Panc1 (cell line): ENCODE results near the gene EPHB6. TPM values are rescaled to one million over a fixed set of nuclear protein-coding genes. Genes with fewer than 3 reads are reported as not detected.

Experiments
- ATAC-seq: fragments of 200-7000 bp; cut with Tn5 transposase; 2 replicates; pipeline ENCODE4 v1.9.1; 2020; ENCODE audit warnings: mild to moderate bottlenecking, moderate library complexity
- BruUV-seq: library from RNA; stranded (reverse); fragments of 400-500 nt; replicated peaks from 2 replicates; lab custom pipeline; 2021; lab: Mats Ljungman, UMichigan
- CTCF ChIA-PET: fragments of 300-600 bp; sonication (Branson Sonifier 250); formaldehyde crosslinking; loops from one replicate; lab custom pipeline; 2022; ENCODE audit warnings: antibody characterized with exemption; lab: Charles Lee
- POLR2A ChIA-PET: fragments of 300-600 bp; sonication (Branson Sonifier 250); formaldehyde crosslinking; loops from one replicate; lab custom pipeline; 2022; ENCODE audit warnings: antibody characterized with exemption; lab: Charles Lee
- DNase-seq: peaks from one replicate; pipeline ENCODE4 v3.0.0-alpha.2; 2010; ENCODE audit warnings: low read depth, low spot score
- H3K27ac ChIP-seq: 2 replicates; pipeline ENCODE4 v1.5.1; 2011; ENCODE audit warnings: mild to moderate bottlenecking, low read length, inconsistent platforms
- H3K27me3 ChIP-seq: fragments of 200-500 bp; sonication (Bioruptor generic); 2 replicates; pipeline ENCODE4 v1.6.0; 2014; ENCODE audit warnings: low read length, inconsistent platforms; ENCODE audit not compliant: control insufficient read depth, insufficient read depth
- H3K36me3 ChIP-seq: fragments of 200-500 bp; sonication (Bioruptor generic); 2 replicates; pipeline ENCODE4 v1.5.1; 2014; ENCODE audit warnings: inconsistent platforms, mild to moderate bottlenecking, low read length, moderate library complexity; ENCODE audit not compliant: control insufficient read depth, insufficient read depth
- H3K4me1 ChIP-seq: 2 replicates; pipeline ENCODE4 v1.5.1; 2011; ENCODE audit warnings: inconsistent platforms, mild to moderate bottlenecking, low read length, moderate library complexity; ENCODE audit not compliant: control insufficient read depth, insufficient read depth
- H3K4me3 ChIP-seq, 2 experiments: 2 replicates each; pipeline ENCODE4 v1.5.1; 2011 to 2012; ENCODE audit warnings: low read depth in 2 of 2, low read length in 2 of 2, mild to moderate bottlenecking in 2 of 2, inconsistent platforms in 1 of 2, moderate library complexity in 1 of 2
- H3K9me3 ChIP-seq: fragments of 200-500 bp; sonication (Bioruptor generic); 2 replicates; pipeline ENCODE4 v1.5.1; 2014; ENCODE audit warnings: low read depth, mild to moderate bottlenecking, inconsistent platforms, low read length, moderate library complexity; ENCODE audit not compliant: control insufficient read depth, insufficient read depth
- POLR2AphosphoS5 ChIP-seq: IDR thresholded peaks from 2 replicates; pipeline ENCODE4 v1.6.1; 2012; ENCODE audit warnings: mild to moderate bottlenecking, low read depth, low read length, moderate library complexity
- SIN3A ChIP-seq: IDR thresholded peaks from 2 replicates; pipeline ENCODE4 v1.6.1; 2012; ENCODE audit warnings: low read depth, mild to moderate bottlenecking, low read length, moderate library complexity, borderline replicate concordance; ENCODE audit not compliant: insufficient read depth
- TCF7L2 ChIP-seq: IDR thresholded peaks from 2 replicates; pipeline ENCODE4 v1.6.1; 2011; ENCODE audit warnings: mild to moderate bottlenecking, low read depth, low read length, inconsistent platforms
- in situ Hi-C: cut with HindIII; loops from 2 replicates; pipeline ENCODE4 v1.10.0; 2016; ENCODE audit warnings: low sequenced_read_pairs, low pct_unique_long_range_greater_than_20kb
- intact Hi-C: fragments of 100-400 bp; cut with micrococcal nuclease; formaldehyde crosslinking; loops from one replicate; pipeline ENCODE4 v1.10.0; 2022; ENCODE audit not compliant: unreplicated experiment
- total RNA-seq: library from RNA; stranded (reverse); gene quantifications from one replicate; pipeline ENCODE4 v1.2.1, GENCODE V29; 2021; ENCODE audit not compliant: unreplicated experiment
- TF ChIP-seq, protein P1 (sequence below): fragments of 450-650 bp; IDR thresholded peaks from 2 replicates; pipeline ENCODE4 v1.5.1; 2017; ENCODE audit warnings: mild to moderate bottlenecking
- TF ChIP-seq, protein P2 (sequence below), 2 experiments: IDR thresholded peaks; 2 replicates each; pipeline ENCODE4 v1.6.1; 2011 to 2012; ENCODE audit warnings: low read depth in 2 of 2, control low read depth in 1 of 2, low read length in 1 of 2, mild to moderate bottlenecking in 1 of 2, moderate library complexity in 1 of 2; ENCODE audit not compliant: insufficient read depth in 1 of 2

Gene EPHB6
- total RNA-seq, 1 experiment from 2014 or later = 0.54 TPM

DNA sequence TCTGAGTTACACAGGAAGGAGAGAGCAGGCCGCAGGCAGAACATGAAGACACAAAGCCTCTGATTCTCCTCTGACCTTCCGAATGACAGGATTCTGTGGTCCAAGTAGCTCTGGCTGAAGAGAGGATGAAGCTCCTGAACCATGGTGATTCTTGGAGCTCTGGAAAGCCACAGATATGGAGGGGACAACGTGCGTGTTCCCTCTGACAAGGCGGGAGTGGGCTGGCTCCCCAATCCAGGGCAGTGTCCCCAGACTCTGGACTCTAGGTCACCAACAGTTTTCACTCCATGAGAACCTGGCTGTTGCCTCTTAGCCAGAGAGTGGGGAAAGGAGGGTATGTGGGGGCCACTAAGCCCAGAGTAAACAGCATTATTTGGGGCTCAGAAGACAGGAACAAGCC, 38.1 kb downstream of the EPHB6 start:
- Histone ChIP-seq H3K4me3 (no peak overlapping the region), H3K9me3 (no peaks in the 10 kb centered on the region), H3K27me3 (no peaks in the 10 kb centered on the region; the same call in 1 of the 2 replicates), H3K36me3 (no peaks in the 10 kb centered on the region), H3K27ac (no peak overlapping the region), H3K4me1 (no peaks in the 10 kb centered on the region)
- ChIA-PET CTCF (no interaction called here), POLR2A (no interaction called here)
- ATAC-seq = no peak
- TF ChIP-seq SIN3A (no peak), POLR2AphosphoS5 (no peak), TCF7L2 (no peak)
- TF ChIP-seq, protein P1, sequence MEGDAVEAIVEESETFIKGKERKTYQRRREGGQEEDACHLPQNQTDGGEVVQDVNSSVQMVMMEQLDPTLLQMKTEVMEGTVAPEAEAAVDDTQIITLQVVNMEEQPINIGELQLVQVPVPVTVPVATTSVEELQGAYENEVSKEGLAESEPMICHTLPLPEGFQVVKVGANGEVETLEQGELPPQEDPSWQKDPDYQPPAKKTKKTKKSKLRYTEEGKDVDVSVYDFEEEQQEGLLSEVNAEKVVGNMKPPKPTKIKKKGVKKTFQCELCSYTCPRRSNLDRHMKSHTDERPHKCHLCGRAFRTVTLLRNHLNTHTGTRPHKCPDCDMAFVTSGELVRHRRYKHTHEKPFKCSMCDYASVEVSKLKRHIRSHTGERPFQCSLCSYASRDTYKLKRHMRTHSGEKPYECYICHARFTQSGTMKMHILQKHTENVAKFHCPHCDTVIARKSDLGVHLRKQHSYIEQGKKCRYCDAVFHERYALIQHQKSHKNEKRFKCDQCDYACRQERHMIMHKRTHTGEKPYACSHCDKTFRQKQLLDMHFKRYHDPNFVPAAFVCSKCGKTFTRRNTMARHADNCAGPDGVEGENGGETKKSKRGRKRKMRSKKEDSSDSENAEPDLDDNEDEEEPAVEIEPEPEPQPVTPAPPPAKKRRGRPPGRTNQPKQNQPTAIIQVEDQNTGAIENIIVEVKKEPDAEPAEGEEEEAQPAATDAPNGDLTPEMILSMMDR = no peak
- TF ChIP-seq, protein P2, sequence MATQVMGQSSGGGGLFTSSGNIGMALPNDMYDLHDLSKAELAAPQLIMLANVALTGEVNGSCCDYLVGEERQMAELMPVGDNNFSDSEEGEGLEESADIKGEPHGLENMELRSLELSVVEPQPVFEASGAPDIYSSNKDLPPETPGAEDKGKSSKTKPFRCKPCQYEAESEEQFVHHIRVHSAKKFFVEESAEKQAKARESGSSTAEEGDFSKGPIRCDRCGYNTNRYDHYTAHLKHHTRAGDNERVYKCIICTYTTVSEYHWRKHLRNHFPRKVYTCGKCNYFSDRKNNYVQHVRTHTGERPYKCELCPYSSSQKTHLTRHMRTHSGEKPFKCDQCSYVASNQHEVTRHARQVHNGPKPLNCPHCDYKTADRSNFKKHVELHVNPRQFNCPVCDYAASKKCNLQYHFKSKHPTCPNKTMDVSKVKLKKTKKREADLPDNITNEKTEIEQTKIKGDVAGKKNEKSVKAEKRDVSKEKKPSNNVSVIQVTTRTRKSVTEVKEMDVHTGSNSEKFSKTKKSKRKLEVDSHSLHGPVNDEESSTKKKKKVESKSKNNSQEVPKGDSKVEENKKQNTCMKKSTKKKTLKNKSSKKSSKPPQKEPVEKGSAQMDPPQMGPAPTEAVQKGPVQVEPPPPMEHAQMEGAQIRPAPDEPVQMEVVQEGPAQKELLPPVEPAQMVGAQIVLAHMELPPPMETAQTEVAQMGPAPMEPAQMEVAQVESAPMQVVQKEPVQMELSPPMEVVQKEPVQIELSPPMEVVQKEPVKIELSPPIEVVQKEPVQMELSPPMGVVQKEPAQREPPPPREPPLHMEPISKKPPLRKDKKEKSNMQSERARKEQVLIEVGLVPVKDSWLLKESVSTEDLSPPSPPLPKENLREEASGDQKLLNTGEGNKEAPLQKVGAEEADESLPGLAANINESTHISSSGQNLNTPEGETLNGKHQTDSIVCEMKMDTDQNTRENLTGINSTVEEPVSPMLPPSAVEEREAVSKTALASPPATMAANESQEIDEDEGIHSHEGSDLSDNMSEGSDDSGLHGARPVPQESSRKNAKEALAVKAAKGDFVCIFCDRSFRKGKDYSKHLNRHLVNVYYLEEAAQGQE (IDR thresholded peaks at IDR 0.05; ENCODE audit: insufficient read depth in 1 of 2, low read depth in 2 of 2, low read length in 1 of 2) = no peak
- no TSS peak for BruUV-seq
- in situ Hi-C loops (no loop called here), intact Hi-C loops (no loop called here)
- DNase-seq = no peak

DNA sequence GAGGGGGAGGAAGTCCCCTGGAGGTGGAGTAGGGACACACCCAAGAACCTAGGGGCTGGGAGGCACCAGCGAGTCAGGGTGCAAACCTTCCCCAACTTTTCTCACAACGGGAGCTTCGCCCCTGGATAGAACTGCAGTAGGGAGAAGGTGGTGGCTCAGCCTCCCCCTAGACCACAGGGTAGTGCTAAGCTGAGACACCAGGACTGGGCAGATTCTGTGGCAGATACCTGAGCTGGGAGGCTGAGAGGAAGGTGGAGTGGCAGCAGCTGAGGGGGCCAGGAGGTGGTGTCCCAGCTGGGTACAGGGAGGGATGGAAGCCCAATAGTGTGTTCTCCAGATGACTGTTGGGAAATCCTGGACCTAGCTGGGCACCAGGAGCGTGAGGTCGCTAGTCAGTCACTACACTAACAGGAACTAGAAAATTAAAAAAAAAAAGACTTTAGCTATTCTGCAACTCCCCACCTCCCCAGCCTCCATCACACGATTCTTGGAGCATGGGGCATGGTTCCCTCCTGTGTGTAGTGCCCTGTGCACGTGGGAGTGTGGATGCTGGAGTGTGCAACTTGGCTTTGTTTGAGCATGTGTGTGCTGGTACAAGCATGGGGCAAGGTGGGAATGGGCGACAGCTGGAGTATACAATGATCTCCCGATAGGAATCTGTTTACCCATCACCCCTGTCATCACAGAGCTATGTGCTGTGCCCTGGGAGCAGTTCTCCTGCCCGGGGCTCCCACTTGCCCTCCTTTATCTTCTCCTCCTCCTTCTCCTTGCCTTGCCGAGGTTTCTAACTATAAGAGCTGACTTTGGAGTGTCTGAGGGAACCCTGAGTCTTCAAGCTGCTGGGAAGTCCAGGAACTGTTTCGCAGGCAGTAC, 39.5 kb downstream of the EPHB6 start:
- POLR2A ChIA-PET = no interaction called here
- intact Hi-C loops (no loop called here), in situ Hi-C loops (no loop called here)
- no peak for DNase-seq
- Histone ChIP-seq H3K9me3 (no peaks in the 10 kb centered on the region), H3K27me3 (no peaks in the 10 kb centered on the region; the same call in 1 of the 2 replicates), H3K36me3 (no peaks in the 10 kb centered on the region), H3K4me1 (no peaks in the 10 kb centered on the region), H3K4me3 (no peak overlapping the region), H3K27ac (no peak overlapping the region)
- ATAC-seq = 0 out of 2 replicates have a peak, but pooled peaks have one; percentile 21
- no peak for TF ChIP-seq SIN3A
- BruUV-seq = no TSS peak
- CTCF ChIA-PET = no interaction called here
